Tongue (tissue), 2 donors: ENCODE measurements around the gene CLIC6. TPM values are rescaled to one million over a fixed set of nuclear protein-coding genes. Genes with fewer than 3 reads are reported as not detected.
"Not testable (repeated sequence)": the region's sequence is repeated elsewhere in the genome, so short reads cannot be mapped to it uniquely, and the experiment has no call there.

Source experiments
- DNase-seq: peaks from one replicate; pipeline ENCODE4 v3.0.0-alpha.2; 2015
- total RNA-seq: library from RNA; depleted of rRNA; stranded (reverse); fragments of >200 nt; gene quantifications from one replicate; pipeline ENCODE4 v1.2.3, GENCODE V29; 2014

CLIC6 gene
- total RNA-seq, 1 donor from 2014 or later, result 2.1 TPM

- peak; percentile 83 for DNase-seq
Observed at GRCh38 chr21:34693192-34693810, 24.5 kb downstream of the CLIC6 start.

- no peak for DNase-seq
Observed at GRCh38 chr21:34695434-34695833, 26.6 kb downstream of the CLIC6 start.

- no peak for DNase-seq
Observed at GRCh38 chr21:34696121-34696520, 27.3 kb downstream of the CLIC6 start.

GRCh38 chr21:34697826-34698225 lies 29.0 kb downstream of the CLIC6 start:
- no peak for DNase-seq

- DNase-seq, result no peak
Observed at GRCh38 chr21:34698270-34699015, 29.6 kb downstream of the CLIC6 start.

- DNase-seq, result no peak
Observed at GRCh38 chr21:34700605-34701004, 31.8 kb downstream of the CLIC6 start.

- DNase-seq, result no peak
Observed at GRCh38 chr21:34701726-34702125, 32.9 kb downstream of the CLIC6 start.

GRCh38 chr21:34702341-34703170 lies 33.8 kb downstream of the CLIC6 start:
- DNase-seq, result no peak

- DNase-seq, result no peak
Observed at GRCh38 chr21:34703571-34703970, 34.8 kb downstream of the CLIC6 start.

- DNase-seq, result no peak
Observed at GRCh38 chr21:34704119-34704518, 35.3 kb downstream of the CLIC6 start.

GRCh38 chr21:34705011-34705410 lies 36.2 kb downstream of the CLIC6 start:
- no peak for DNase-seq

- no peak for DNase-seq
Observed at GRCh38 chr21:34706337-34706736, 37.5 kb downstream of the CLIC6 start.

GRCh38 chr21:34707876-34708325 lies 39.1 kb downstream of the CLIC6 start:
- no peak for DNase-seq

GRCh38 chr21:34713621-34714020 lies 44.8 kb downstream of the CLIC6 start:
- DNase-seq, result no peak

GRCh38 chr21:34715518-34715917 lies 46.7 kb downstream of the CLIC6 start:
- no peak for DNase-seq

GRCh38 chr21:34715985-34716596 lies 47.3 kb downstream of the CLIC6 start:
- no peak for DNase-seq

- not testable (repeated sequence) for DNase-seq
Observed at GRCh38 chr21:34718529-34718928, 49.7 kb downstream of the CLIC6 start.

- no peak for DNase-seq
Observed at GRCh38 chr21:34722684-34723300, 54.0 kb downstream of the CLIC6 start.

- DNase-seq, result no peak
Observed at GRCh38 chr21:34724131-34724856, 55.5 kb downstream of the CLIC6 start.

- DNase-seq, result no peak
Observed at GRCh38 chr21:34724857-34725195, 56.0 kb downstream of the CLIC6 start.

- DNase-seq, result no peak
Observed at GRCh38 chr21:34726627-34727337, 58.0 kb downstream of the CLIC6 start.
